ENCODE results near the gene CDC42EP3. TPM values are rescaled to one million over a fixed set of nuclear protein-coding genes. Genes with fewer than 3 reads are reported as not detected.

CDC42EP3 gene
- total RNA-seq, 1 donor, result 136 TPM

DNA sequence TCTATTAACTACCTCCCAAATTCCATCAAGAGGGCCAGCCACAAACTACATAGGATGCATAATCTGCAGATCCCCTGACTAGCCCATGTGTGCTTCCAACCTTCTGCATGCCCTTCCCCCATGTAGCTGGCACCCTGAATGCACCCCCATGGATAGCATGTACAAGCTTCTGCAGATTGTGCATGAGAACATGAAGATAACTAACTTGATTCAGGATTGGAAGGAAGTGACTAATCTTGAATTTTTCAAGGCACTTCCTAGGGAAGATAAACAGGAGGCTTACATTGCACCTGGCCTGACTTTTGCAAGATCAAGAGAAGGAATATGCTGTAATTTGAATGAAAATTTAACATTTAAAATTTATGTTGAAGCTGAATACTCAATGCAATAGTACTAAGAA, 66.7 kb downstream of the CDC42EP3 start:
- no peak overlapping the region for H3K4me3 ChIP-seq (ENCODE audit: insufficient read depth, low read length)
- no peaks in the 10 kb centered on the region for H3K9me3 ChIP-seq (ENCODE audit: low read depth, low read length)
- H3K4me2 ChIP-seq (ENCODE audit: insufficient read depth, low read length), result no peak overlapping the region
- H3K27me3 ChIP-seq (ENCODE audit: insufficient read depth, low read length), result no peaks in the 10 kb centered on the region
- H3K36me3 ChIP-seq (ENCODE audit: insufficient read depth, low read length), result no peaks in the 10 kb centered on the region
- H4K20me1 ChIP-seq (ENCODE audit: insufficient read depth, low read length), result no peaks in the 10 kb centered on the region
- no peak for DNase-seq (ENCODE audit: insufficient read length, low spot score, missing footprints)
- no peak overlapping the region for H3K27ac ChIP-seq (ENCODE audit: low read depth, low read length)
- peaks cover 18% of the 10 kb centered on the region for H3K4me1 ChIP-seq (ENCODE audit: insufficient read depth, low read length)
- no peak overlapping the region for H2AFZ ChIP-seq (ENCODE audit: low read length)
- no peaks in the 10 kb centered on the region for H3K79me2 ChIP-seq (ENCODE audit: insufficient read depth, low read length)
- TF ChIP-seq, protein P1, sequence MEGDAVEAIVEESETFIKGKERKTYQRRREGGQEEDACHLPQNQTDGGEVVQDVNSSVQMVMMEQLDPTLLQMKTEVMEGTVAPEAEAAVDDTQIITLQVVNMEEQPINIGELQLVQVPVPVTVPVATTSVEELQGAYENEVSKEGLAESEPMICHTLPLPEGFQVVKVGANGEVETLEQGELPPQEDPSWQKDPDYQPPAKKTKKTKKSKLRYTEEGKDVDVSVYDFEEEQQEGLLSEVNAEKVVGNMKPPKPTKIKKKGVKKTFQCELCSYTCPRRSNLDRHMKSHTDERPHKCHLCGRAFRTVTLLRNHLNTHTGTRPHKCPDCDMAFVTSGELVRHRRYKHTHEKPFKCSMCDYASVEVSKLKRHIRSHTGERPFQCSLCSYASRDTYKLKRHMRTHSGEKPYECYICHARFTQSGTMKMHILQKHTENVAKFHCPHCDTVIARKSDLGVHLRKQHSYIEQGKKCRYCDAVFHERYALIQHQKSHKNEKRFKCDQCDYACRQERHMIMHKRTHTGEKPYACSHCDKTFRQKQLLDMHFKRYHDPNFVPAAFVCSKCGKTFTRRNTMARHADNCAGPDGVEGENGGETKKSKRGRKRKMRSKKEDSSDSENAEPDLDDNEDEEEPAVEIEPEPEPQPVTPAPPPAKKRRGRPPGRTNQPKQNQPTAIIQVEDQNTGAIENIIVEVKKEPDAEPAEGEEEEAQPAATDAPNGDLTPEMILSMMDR (IDR thresholded peaks at IDR 0.05; ENCODE audit: extremely low read depth, low read depth, low read length), result no peak

DNA sequence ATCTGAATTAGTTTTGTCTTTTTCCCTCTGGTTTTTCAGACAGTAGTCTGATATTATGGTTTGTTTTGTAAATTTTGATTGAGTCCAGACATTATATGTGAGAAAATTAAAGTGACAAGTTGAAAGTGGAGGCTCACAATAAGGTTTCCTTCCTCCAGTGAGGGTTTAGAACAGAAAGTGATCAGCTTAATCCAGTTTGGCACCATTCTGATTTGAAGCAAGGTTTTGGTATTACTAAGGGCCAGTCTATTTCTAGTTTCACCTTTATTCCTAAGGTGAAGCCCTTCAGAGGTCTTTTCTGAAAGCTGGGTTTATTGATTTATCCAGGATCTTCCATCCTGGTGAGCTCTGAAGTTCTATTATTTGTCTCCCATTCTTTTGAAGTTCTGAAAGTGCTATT, 68.7 kb downstream of the CDC42EP3 start:
- Histone ChIP-seq H4K20me1 (ENCODE audit: insufficient read depth, low read length) (no peaks in the 10 kb centered on the region), H3K36me3 (ENCODE audit: insufficient read depth, low read length) (no peaks in the 10 kb centered on the region), H3K4me3 (ENCODE audit: insufficient read depth, low read length) (no peak overlapping the region), H3K9me3 (ENCODE audit: low read depth, low read length) (no peaks in the 10 kb centered on the region), H3K4me1 (ENCODE audit: insufficient read depth, low read length) (peaks cover 18% of the 10 kb centered on the region), H2AFZ (ENCODE audit: low read length) (no peak overlapping the region), H3K27ac (ENCODE audit: low read depth, low read length) (no peak overlapping the region), H3K79me2 (ENCODE audit: insufficient read depth, low read length) (no peaks in the 10 kb centered on the region), H3K4me2 (ENCODE audit: insufficient read depth, low read length) (no peak overlapping the region), H3K27me3 (ENCODE audit: insufficient read depth, low read length) (no peaks in the 10 kb centered on the region)
- DNase-seq (ENCODE audit: insufficient read length, low spot score, missing footprints), result no peak
- TF ChIP-seq, protein P1 (IDR thresholded peaks at IDR 0.05; ENCODE audit: extremely low read depth, low read depth, low read length), result no peak

DNA sequence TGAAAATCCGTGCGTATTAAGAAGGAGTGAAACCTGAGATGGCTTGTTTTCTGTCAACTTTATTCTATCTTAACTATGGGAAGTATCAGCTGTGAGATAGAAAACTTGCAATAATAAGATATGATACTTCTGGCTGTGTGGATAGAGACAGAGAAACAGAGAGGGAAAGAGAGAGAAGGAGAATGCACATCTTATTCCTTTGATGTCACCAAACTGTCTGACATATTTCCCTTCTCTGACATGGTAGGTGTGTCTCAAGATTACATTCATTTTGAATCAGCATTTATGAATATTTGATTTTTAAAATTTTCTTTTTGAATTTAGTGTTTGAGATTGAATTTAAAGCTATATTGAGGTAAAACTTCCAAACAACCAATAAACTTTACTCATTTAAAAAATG, 69.4 kb downstream of the CDC42EP3 start:
- no peak for DNase-seq (ENCODE audit: insufficient read length, low spot score, missing footprints)
- no peaks in the 10 kb centered on the region for H3K9me3 ChIP-seq (ENCODE audit: low read depth, low read length)
- H3K4me2 ChIP-seq (ENCODE audit: insufficient read depth, low read length), result no peak overlapping the region
- peaks cover 18% of the 10 kb centered on the region for H3K4me1 ChIP-seq (ENCODE audit: insufficient read depth, low read length)
- H3K27me3 ChIP-seq (ENCODE audit: insufficient read depth, low read length), result no peaks in the 10 kb centered on the region
- H4K20me1 ChIP-seq (ENCODE audit: insufficient read depth, low read length), result no peaks in the 10 kb centered on the region
- TF ChIP-seq, protein P1 (IDR thresholded peaks at IDR 0.05; ENCODE audit: extremely low read depth, low read depth, low read length), result no peak
- no peaks in the 10 kb centered on the region for H3K36me3 ChIP-seq (ENCODE audit: insufficient read depth, low read length)
- H3K79me2 ChIP-seq (ENCODE audit: insufficient read depth, low read length), result no peaks in the 10 kb centered on the region
- H2AFZ ChIP-seq (ENCODE audit: low read length), result peak overlapping the region; percentile 8
- H3K4me3 ChIP-seq (ENCODE audit: insufficient read depth, low read length), result no peak overlapping the region
- no peak overlapping the region for H3K27ac ChIP-seq (ENCODE audit: low read depth, low read length)

DNA sequence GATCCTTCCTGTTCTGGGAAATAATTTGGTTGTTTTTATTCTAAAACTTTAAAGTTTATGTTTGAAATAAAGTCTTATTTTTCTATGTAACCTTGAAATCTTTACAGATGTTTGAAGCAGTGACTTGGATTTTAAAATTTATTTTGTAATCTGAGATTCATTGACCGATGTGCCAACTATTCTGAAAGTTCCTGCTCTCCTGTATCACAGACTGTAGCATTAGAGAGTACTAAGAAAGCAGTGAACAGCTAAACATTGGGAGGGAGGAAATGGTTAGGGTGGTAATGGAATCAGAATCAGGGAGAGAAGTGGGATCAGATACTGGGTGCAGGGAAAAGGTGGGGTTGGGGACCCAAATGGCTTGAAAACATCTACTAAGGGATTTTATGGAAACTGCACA, 69.9 kb downstream of the CDC42EP3 start:
- no peak for DNase-seq (ENCODE audit: insufficient read length, low spot score, missing footprints)
- Histone ChIP-seq H3K4me3 (ENCODE audit: insufficient read depth, low read length) (no peak overlapping the region), H4K20me1 (ENCODE audit: insufficient read depth, low read length) (no peaks in the 10 kb centered on the region), H3K4me1 (ENCODE audit: insufficient read depth, low read length) (peaks cover 18% of the 10 kb centered on the region), H3K36me3 (ENCODE audit: insufficient read depth, low read length) (no peaks in the 10 kb centered on the region), H3K27ac (ENCODE audit: low read depth, low read length) (no peak overlapping the region), H3K27me3 (ENCODE audit: insufficient read depth, low read length) (no peaks in the 10 kb centered on the region), H3K9me3 (ENCODE audit: low read depth, low read length) (no peaks in the 10 kb centered on the region), H2AFZ (ENCODE audit: low read length) (peak overlapping the region; percentile 8), H3K4me2 (ENCODE audit: insufficient read depth, low read length) (peak overlapping the region; percentile 20), H3K79me2 (ENCODE audit: insufficient read depth, low read length) (no peaks in the 10 kb centered on the region)
- TF ChIP-seq, protein P1 (IDR thresholded peaks at IDR 0.05; ENCODE audit: extremely low read depth, low read depth, low read length), result no peak

Measured in osteoblast (primary cell).